Adrenal gland (tissue), 5 donors: Measurements from ENCODE around the gene TMEM135.

ENCODE experiments used
- CTCF ChIP-seq, 6 experiments: fragments of 450-650 bp in 4 of 6; fragments of 200-600 bp in 2 of 6; sonication (generic) in 1 of 6; IDR thresholded peaks; 1 replicate in 5 of 6; 2 replicates in 1 of 6; pipeline versions ENCODE4 v1.5.1 to v1.8.0; 2016 to 2021; ENCODE audit warnings: antibody characterized with exemption in 6 of 6, mild to moderate bottlenecking in 2 of 6, moderate library complexity in 1 of 6
- POLR2A ChIP-seq, 2 donors: fragments of 450-650 bp; IDR thresholded peaks; one replicate each; pipeline ENCODE4 v1.6.1; 2017; ENCODE audit warnings: antibody characterized with exemption in 2 of 2, mild to moderate bottlenecking in 2 of 2, moderate library complexity in 1 of 2
- donor health status: DM: no; HTN: no; CAD: no.

GRCh38 chr11:87265132-87265531 is 227.4 kb downstream of the TMEM135 start:
- TF ChIP-seq CTCF (IDR thresholded peaks at IDR 0.05) (no peak), POLR2A (IDR thresholded peaks at IDR 0.05) (no peak)
